IMR-90 (cell line): ENCODE data around the gene ADGRG4. TPM values are rescaled to one million over a fixed set of nuclear protein-coding genes. Genes with fewer than 3 reads are reported as not detected.

Experiments
- ATAC-seq: fragments of 200-7000 bp; cut with Tn5 transposase; 2 replicates; pipeline ENCODE4 v1.9.1; 2020; ENCODE audit warnings: low read depth, mild to moderate bottlenecking, moderate library complexity
- BruUV-seq: library from RNA; stranded (reverse); fragments of 400-500 nt; replicated peaks from 2 replicates; lab custom pipeline; 2021; lab: Mats Ljungman, UMichigan
- CTCF ChIA-PET: fragments of 300-600 bp; formaldehyde crosslinking; extraction: SDS; loops from one replicate; lab custom pipeline; 2021; ENCODE audit warnings: antibody characterized with exemption; lab: Yijun Ruan, JAX
- POLR2A ChIA-PET: fragments of 300-600 bp; sonication (Branson Sonifier 250); formaldehyde crosslinking; loops from one replicate; lab custom pipeline; 2022; ENCODE audit warnings: antibody characterized with exemption; ENCODE audit not compliant: unreplicated experiment; lab: Charles Lee
- DNase-seq: peaks from one replicate; pipeline ENCODE4 v3.0.0; 2013
- H2AFZ ChIP-seq: replicated peaks from 2 replicates; pipeline ENCODE3; 2013; ENCODE audit warnings: low read length, mild to moderate bottlenecking; ENCODE audit not compliant: poor library complexity
- H2AK5ac ChIP-seq: 2 replicates; pipeline ENCODE4 v1.6.1; 2013; ENCODE audit warnings: low read depth, low read length, inconsistent platforms
- H2AK9ac ChIP-seq: replicated peaks from 2 replicates; pipeline ENCODE3; 2013; ENCODE audit warnings: mild to moderate bottlenecking, low read depth, low read length, moderate library complexity; ENCODE audit not compliant: poor library complexity
- H2BK120ac ChIP-seq: 2 replicates; pipeline ENCODE4 v1.6.1; 2013; ENCODE audit warnings: low read depth, low read length, inconsistent platforms
- H2BK15ac ChIP-seq: 3 replicates; pipeline ENCODE4 v1.6.1; 2013; ENCODE audit warnings: low read depth, low read length, inconsistent platforms
- H2BK20ac ChIP-seq: 2 replicates; pipeline ENCODE4 v1.6.1; 2013; ENCODE audit warnings: low read depth, mild to moderate bottlenecking, inconsistent platforms, low read length, moderate library complexity
- H2BK5ac ChIP-seq: 2 replicates; pipeline ENCODE4 v1.6.1; 2013; ENCODE audit warnings: mild to moderate bottlenecking, low read depth, low read length, inconsistent platforms; ENCODE audit not compliant: poor library complexity, severe bottlenecking
- H3K14ac ChIP-seq: replicated peaks from 2 replicates; pipeline ENCODE4 v1.6.1; 2013; ENCODE audit warnings: low read depth, low read length, inconsistent platforms
- H3K18ac ChIP-seq: 2 replicates; pipeline ENCODE4 v1.6.1; 2013; ENCODE audit warnings: low read depth, low read length, control low read depth
- H3K23ac ChIP-seq: 2 replicates; pipeline ENCODE4 v1.6.1; 2013; ENCODE audit warnings: low read depth, low read length, inconsistent platforms
- H3K27ac ChIP-seq: 2 replicates; pipeline ENCODE4 v1.5.1; 2013; ENCODE audit warnings: mild to moderate bottlenecking, control low read depth, low read length; ENCODE audit not compliant: insufficient read depth
- H3K27me3 ChIP-seq: 2 replicates; pipeline ENCODE4 v1.6.1; 2013; ENCODE audit warnings: low read length; ENCODE audit not compliant: control insufficient read depth, insufficient read depth
- H3K36me3 ChIP-seq: 2 replicates; pipeline ENCODE4 v1.6.1; 2013; ENCODE audit warnings: low read length, mixed read lengths; ENCODE audit not compliant: control insufficient read depth, insufficient read depth
- H3K4ac ChIP-seq: 2 replicates; pipeline ENCODE4 v1.6.1; 2013; ENCODE audit warnings: low read depth, low read length, inconsistent platforms
- H3K4me1 ChIP-seq: 2 replicates; pipeline ENCODE4 v1.6.1; 2013; ENCODE audit warnings: low read length, mixed read lengths; ENCODE audit not compliant: control insufficient read depth, insufficient read depth
- H3K4me2 ChIP-seq: 2 replicates; pipeline ENCODE4 v1.6.1; 2013; ENCODE audit warnings: low read depth, mild to moderate bottlenecking, control low read depth, low read length, moderate library complexity
- H3K4me3 ChIP-seq: 2 replicates; pipeline ENCODE4 v1.5.1; 2013; ENCODE audit warnings: low read depth, mild to moderate bottlenecking, control low read depth, low read length, moderate library complexity; ENCODE audit not compliant: insufficient read depth
- H3K56ac ChIP-seq: 2 replicates; pipeline ENCODE4 v1.6.1; 2013; ENCODE audit warnings: low read length, inconsistent platforms; ENCODE audit not compliant: insufficient read depth; ENCODE audit errors: extremely low read depth
- H3K79me1 ChIP-seq, 2 experiments: 2 replicates each; pipeline ENCODE4 v1.6.1; 2013; ENCODE audit warnings: low read length in 2 of 2, inconsistent platforms in 1 of 2, low read depth in 1 of 2
- H3K9ac ChIP-seq: 2 replicates; pipeline ENCODE4 v1.6.1; 2013; ENCODE audit warnings: low read depth, low read length, control low read depth
- H3K9me1 ChIP-seq: 2 replicates; pipeline ENCODE4 v1.6.1; 2013; ENCODE audit warnings: low read length, inconsistent platforms; ENCODE audit not compliant: insufficient read depth
- H3K9me3 ChIP-seq: 2 replicates; pipeline ENCODE4 v1.6.1; 2013; ENCODE audit warnings: low read length; ENCODE audit not compliant: control insufficient read depth, insufficient read depth
- H4K20me1 ChIP-seq: 2 replicates; pipeline ENCODE4 v1.6.1; 2013; ENCODE audit warnings: low read length, inconsistent platforms; ENCODE audit not compliant: insufficient read depth
- H4K5ac ChIP-seq: 2 replicates; pipeline ENCODE4 v1.6.1; 2013; ENCODE audit warnings: mild to moderate bottlenecking, low read depth, low read length, control low read depth
- H4K8ac ChIP-seq, 2 experiments: 2 replicates each; pipeline ENCODE4 v1.6.1; 2013; ENCODE audit warnings: low read depth in 2 of 2, low read length in 2 of 2, control low read depth in 1 of 2, inconsistent platforms in 1 of 2
- H4K91ac ChIP-seq: 2 replicates; pipeline ENCODE4 v1.6.1; 2013; ENCODE audit warnings: low read depth, low read length, inconsistent platforms; ENCODE audit not compliant: insufficient read depth
- BHLHE40 ChIP-seq: fragments of 150-350 bp; IDR thresholded peaks from 2 replicates; pipeline ENCODE4 v1.6.1; 2016; ENCODE audit warnings: mild to moderate bottlenecking, low read depth, low read length
- MAFK ChIP-seq: IDR thresholded peaks from 2 replicates; pipeline ENCODE4 v1.6.1; 2012; ENCODE audit warnings: low read depth, low read length, improper control_type of control experiment
- RAD21 ChIP-seq: IDR thresholded peaks from 2 replicates; pipeline ENCODE4 v1.6.1; 2012; ENCODE audit warnings: low read length, improper control_type of control experiment
- WGBS, 2 experiments: methylation state at CpG; one replicate each; pipeline versions ENCODE4 v1.1.5 to v1.1.7; 2013; ENCODE audit warnings: missing lambda C conversion rate in 2 of 2; ENCODE audit not compliant: insufficient read length in 1 of 2; ENCODE audit errors: extremely low coverage in 2 of 2; 5-methylcytosine and 5-hydroxymethylcytosine counted together
- dilution Hi-C: fragments of 300-500 bp; cut with HindIII; formaldehyde crosslinking; loops from one replicate; pipeline ENCODE4 v1.14.3; 2018; ENCODE audit warnings: low sequenced_read_pairs; ENCODE audit not compliant: unreplicated experiment
- in situ Hi-C: fragments of 300-500 bp; cut with MboI; formaldehyde crosslinking; loops from 3 replicates; pipeline ENCODE4 v1.14.3; 2019; ENCODE audit warnings: low sequenced_read_pairs, inconsistent platforms, mixed read lengths
- intact Hi-C: fragments of 100-400 bp; cut with micrococcal nuclease; formaldehyde crosslinking; loops from 2 replicates; pipeline ENCODE4 v1.10.0; 2022
- polyA plus RNA-seq, 3 experiments: library from polyadenylated mRNA; depleted of rRNA; stranded (reverse); fragments of >200 nt; gene quantifications; 2 replicates each; pipeline ENCODE4 v1.2.3, GENCODE V29; 2012; ENCODE audit warnings: low replicate concordance in 1 of 3
- total RNA-seq: library from RNA; depleted of rRNA; stranded (reverse); fragments of >200 nt; gene quantifications from 2 replicates; pipeline ENCODE4 v1.2.3, GENCODE V29; 2012

Gene ADGRG4
- total and polyA plus RNA-seq, 2 of the 4 experiments (the other 2 are of a cell fraction): under 0.01 TPM; not detected in 1

DNA sequence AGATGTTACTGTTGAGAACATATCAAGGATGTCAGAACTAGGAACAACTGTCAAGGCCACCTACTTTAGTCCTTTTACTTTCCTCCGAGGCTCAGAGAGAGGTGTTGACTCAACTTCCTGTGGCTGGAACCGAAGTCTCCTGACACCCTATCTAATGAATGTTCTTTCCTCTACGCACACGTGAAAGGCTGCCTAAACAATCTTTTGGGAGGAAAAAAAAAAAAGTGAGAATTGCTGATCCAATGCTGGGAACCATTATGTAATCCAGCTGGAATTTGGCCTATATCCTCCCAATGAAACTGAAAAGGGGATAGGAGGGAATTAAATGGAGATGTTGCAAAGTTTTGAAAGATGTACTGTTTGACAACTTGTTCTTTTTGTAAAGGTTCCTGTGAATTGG, 41.2 kb upstream of the ADGRG4 start:
- Histone ChIP-seq H3K79me1 (no peaks in the 10 kb centered on the region), H2AK9ac (no peak overlapping the region), H3K4me1 (peaks cover 14% of the 10 kb centered on the region), H3K23ac (no peak overlapping the region), H4K91ac (no peak overlapping the region), H3K14ac (no peak overlapping the region), H3K27me3 (no peaks in the 10 kb centered on the region), H4K5ac (no peak overlapping the region), H2BK20ac (no peak overlapping the region), H3K9me1 (peaks cover 13% of the 10 kb centered on the region; the same call in 1 of the 2 replicates), H2BK120ac (peak overlapping the region; percentile 84; the same call in 1 of the 2 replicates), H3K4ac (peak overlapping the region; percentile 92; the same call in 1 of the 2 replicates), H3K9me3 (no peaks in the 10 kb centered on the region), H3K27ac (peak overlapping the region; percentile 68), H3K4me2 (0 out of 2 replicates have a peak overlapping the region, but pooled peaks have one; percentile 44), H3K9ac (no peak overlapping the region), H3K18ac (no peak overlapping the region), H2AK5ac (0 out of 2 replicates have a peak overlapping the region, but pooled peaks have one; percentile 88), H2BK5ac (peak overlapping the region; percentile 28), H3K4me3 (no peak overlapping the region), H3K56ac (no peak overlapping the region), H2AFZ (no peak overlapping the region), H2BK15ac (no peak overlapping the region), H3K36me3 (no peaks in the 10 kb centered on the region), H4K20me1 (no peaks in the 10 kb centered on the region), H4K8ac (no peak overlapping the region; a peak in 1 of 4 replicates)
- no peak for TF ChIP-seq RAD21
- 0 out of 2 replicates have a peak, but pooled peaks have one; percentile 34 for TF ChIP-seq MAFK
- peak; percentile 86 for TF ChIP-seq BHLHE40
- ChIA-PET CTCF (interaction anchor here (1.2 kb wide), 1 partner anchor 231 kb away, joined by 3 read pairs; no protein-coding TSS in a partner anchor), POLR2A (no interaction called here)
- dilution Hi-C loops: no loop called here
- DNase-seq (peak; percentile 68), ATAC-seq (no peak)
- no CpG with 5 or more reads among the region's 4 CpGs for WGBS, 2 experiments
- intact Hi-C loops: loop anchor here (10.0 kb wide), 1 partner anchor 585 kb away; no protein-coding TSS in a partner anchor
- no TSS peak for BruUV-seq
- in situ Hi-C loops: no loop called here
